NCI-H510A (cell line): ENCODE measurements around the gene COA1.
"Not testable (repeated sequence)": the region's sequence is repeated elsewhere in the genome, so short reads cannot be mapped to it uniquely, and the experiment has no call there.

Experiments
- DNase-seq: peaks from one replicate; lab custom pipeline; 2025; lab: John Stamatoyannopoulos, UW

Gene COA1

GRCh38 chr7:43689115-43689514, 40.2 kb downstream of the COA1 start:
- no peak for DNase-seq

- not testable (repeated sequence) for DNase-seq
Observed at GRCh38 chr7:43687866-43688265, 41.5 kb downstream of the COA1 start.

- no peak for DNase-seq
Observed at GRCh38 chr7:43686991-43687390, 42.3 kb downstream of the COA1 start.

GRCh38 chr7:43680736-43681135, 48.6 kb downstream of the COA1 start:
- DNase-seq, result no peak

- DNase-seq, result no peak
Observed at GRCh38 chr7:43679210-43680068, 49.9 kb downstream of the COA1 start.

- DNase-seq, result no peak
Observed at GRCh38 chr7:43678315-43678714, 51.0 kb downstream of the COA1 start.

GRCh38 chr7:43677864-43678263, 51.5 kb downstream of the COA1 start:
- no peak for DNase-seq

GRCh38 chr7:43674559-43675436, 54.5 kb downstream of the COA1 start:
- no peak for DNase-seq

- not testable (repeated sequence) for DNase-seq
Observed at GRCh38 chr7:43673243-43673976, 55.9 kb downstream of the COA1 start.

GRCh38 chr7:43671521-43671920, 57.8 kb downstream of the COA1 start:
- no peak for DNase-seq

- DNase-seq, result no peak
Observed at GRCh38 chr7:43669286-43670081, 59.8 kb downstream of the COA1 start.

- DNase-seq, result no peak
Observed at GRCh38 chr7:43668035-43668434, 61.3 kb downstream of the COA1 start.

- DNase-seq, result no peak
Observed at GRCh38 chr7:43666938-43667337, 62.4 kb downstream of the COA1 start.

- no peak for DNase-seq
Observed at GRCh38 chr7:43664681-43665080, 64.6 kb downstream of the COA1 start.

GRCh38 chr7:43660141-43660540, 69.2 kb downstream of the COA1 start:
- no peak for DNase-seq

GRCh38 chr7:43659549-43659896, 69.8 kb downstream of the COA1 start:
- DNase-seq, result no peak

- DNase-seq, result no peak
Observed at GRCh38 chr7:43658718-43659548, 70.4 kb downstream of the COA1 start.

- DNase-seq, result no peak
Observed at GRCh38 chr7:43656997-43657396, 72.3 kb downstream of the COA1 start.

- DNase-seq, result no peak
Observed at GRCh38 chr7:43655584-43655983, 73.7 kb downstream of the COA1 start.

GRCh38 chr7:43653891-43654504, 75.3 kb downstream of the COA1 start:
- no peak for DNase-seq
